Measurements from ENCODE around the gene MINDY4B.

MINDY4B gene

DNA sequence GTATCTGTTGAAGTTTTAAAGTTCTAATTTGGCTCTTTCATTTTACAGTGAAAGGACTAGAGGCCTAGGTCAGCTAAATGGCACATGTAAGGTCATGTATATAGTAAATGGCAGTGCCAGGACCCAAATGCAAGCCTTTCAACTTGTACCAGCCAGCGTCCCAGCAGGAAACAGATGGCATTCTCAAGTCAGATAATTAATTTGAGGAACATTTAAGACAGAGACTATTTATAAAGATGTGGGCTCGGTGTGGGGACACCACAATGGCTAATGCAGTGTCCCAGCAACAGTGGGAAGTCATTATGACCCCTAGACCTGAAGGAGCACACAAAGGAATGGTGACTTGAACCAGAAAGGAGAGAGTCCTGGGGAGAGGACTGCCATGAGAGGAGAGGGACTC lies 6.1 kb downstream of the MINDY4B start:
- H3K36me3 ChIP-seq (ENCODE audit: control insufficient read depth, insufficient read depth, low read length), result no peaks in the 10 kb centered on the region
- TF ChIP-seq, protein P1, sequence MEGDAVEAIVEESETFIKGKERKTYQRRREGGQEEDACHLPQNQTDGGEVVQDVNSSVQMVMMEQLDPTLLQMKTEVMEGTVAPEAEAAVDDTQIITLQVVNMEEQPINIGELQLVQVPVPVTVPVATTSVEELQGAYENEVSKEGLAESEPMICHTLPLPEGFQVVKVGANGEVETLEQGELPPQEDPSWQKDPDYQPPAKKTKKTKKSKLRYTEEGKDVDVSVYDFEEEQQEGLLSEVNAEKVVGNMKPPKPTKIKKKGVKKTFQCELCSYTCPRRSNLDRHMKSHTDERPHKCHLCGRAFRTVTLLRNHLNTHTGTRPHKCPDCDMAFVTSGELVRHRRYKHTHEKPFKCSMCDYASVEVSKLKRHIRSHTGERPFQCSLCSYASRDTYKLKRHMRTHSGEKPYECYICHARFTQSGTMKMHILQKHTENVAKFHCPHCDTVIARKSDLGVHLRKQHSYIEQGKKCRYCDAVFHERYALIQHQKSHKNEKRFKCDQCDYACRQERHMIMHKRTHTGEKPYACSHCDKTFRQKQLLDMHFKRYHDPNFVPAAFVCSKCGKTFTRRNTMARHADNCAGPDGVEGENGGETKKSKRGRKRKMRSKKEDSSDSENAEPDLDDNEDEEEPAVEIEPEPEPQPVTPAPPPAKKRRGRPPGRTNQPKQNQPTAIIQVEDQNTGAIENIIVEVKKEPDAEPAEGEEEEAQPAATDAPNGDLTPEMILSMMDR (IDR thresholded peaks at IDR 0.05; ENCODE audit: insufficient read depth, low read length, poor library complexity, severe bottlenecking), result no peak
- no peak for DNase-seq (ENCODE audit: extremely low read depth, insufficient read length)
- no peak overlapping the region for H3K4me3 ChIP-seq (replicated peaks; ENCODE audit: low read depth, low read length)
- no peaks in the 10 kb centered on the region for H3K27me3 ChIP-seq (replicated peaks; ENCODE audit: control insufficient read depth, insufficient read depth, low read length)

DNA sequence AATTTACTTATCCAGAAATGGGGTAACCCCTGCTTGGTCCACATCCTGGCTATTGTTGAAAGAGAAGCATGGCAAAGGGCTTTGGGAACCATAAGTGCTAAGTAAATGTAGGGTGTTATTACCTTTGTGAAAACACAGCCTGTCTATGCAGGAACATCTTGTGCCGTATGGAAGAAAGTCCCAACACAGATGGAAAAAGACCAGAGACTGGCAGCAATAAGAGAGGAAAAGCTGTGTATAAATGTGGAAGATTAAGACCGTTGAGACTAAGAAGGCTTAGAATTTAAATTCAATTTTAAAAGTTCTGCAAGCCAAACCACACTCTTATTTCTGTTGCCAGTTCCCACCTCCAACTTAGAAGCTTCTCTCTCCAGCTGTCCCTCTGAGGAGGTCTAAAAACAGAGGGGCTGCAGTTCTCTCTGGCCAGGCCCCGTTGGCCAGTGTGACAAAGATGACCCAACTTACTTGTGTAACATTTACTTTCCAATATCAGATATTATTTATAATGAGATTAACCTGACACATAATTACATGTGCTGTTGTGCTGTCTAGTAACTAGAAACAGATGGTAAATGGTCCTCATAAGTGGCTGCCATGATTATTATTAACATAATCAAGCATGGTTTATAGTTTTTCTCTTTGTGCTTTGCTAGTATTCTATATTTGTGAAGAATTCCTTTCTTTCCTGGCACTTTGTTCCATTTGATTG lies 7.0 kb downstream of the MINDY4B start:
- TF ChIP-seq, protein P1 (IDR thresholded peaks at IDR 0.05; ENCODE audit: insufficient read depth, low read length, poor library complexity, severe bottlenecking), result no peak
- H3K27me3 ChIP-seq (replicated peaks; ENCODE audit: control insufficient read depth, insufficient read depth, low read length), result no peaks in the 10 kb centered on the region
- no peak for DNase-seq (ENCODE audit: extremely low read depth, insufficient read length)
- H3K36me3 ChIP-seq (ENCODE audit: control insufficient read depth, insufficient read depth, low read length), result no peaks in the 10 kb centered on the region
- H3K4me3 ChIP-seq (replicated peaks; ENCODE audit: low read depth, low read length), result no peak overlapping the region

DNA sequence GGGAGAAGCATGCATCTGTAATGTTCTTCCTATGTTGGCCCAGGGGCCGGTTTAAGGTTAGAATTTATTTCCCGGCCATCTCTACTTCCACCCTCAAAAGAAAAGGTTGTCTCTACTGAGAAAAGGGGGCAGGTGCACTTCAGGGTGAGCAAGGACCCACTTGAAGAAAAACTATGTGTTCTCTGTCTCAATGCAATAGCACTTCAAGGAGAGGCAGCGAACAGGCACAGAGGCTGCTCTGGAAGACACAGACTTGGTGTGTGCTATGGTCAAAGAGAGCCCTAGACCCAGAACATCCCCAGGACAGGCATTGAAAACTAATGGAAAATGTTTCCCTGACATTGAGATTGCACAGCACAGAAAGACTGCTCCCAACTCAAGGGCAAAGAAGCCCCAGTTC lies 7.6 kb downstream of the MINDY4B start:
- TF ChIP-seq, protein P1 (IDR thresholded peaks at IDR 0.05; ENCODE audit: insufficient read depth, low read length, poor library complexity, severe bottlenecking), result no peak
- Histone ChIP-seq H3K4me3 (replicated peaks; ENCODE audit: low read depth, low read length) (no peak overlapping the region), H3K27me3 (replicated peaks; ENCODE audit: control insufficient read depth, insufficient read depth, low read length) (no peaks in the 10 kb centered on the region), H3K36me3 (ENCODE audit: control insufficient read depth, insufficient read depth, low read length) (no peaks in the 10 kb centered on the region)
- DNase-seq (ENCODE audit: extremely low read depth, insufficient read length), result no peak

DNA sequence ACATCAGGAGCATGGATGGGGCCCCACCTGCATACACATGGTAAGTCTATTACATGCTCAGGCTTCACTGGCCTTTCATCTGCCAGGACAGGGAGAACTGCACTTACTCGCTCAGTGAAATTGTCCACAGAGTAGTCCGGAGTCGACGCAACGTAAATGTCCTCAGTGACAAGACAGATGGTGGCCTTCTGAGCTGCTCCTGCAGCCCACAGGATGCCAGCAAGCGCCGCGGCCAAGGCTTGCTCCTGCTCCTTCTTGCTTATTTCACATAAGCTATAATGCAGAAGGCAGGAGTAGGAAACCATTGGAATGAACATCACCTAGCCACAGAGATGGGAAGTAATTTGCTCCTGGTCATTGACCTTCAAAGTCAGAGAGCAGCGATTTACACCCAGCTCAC lies 14.4 kb downstream of the MINDY4B start:
- Histone ChIP-seq H3K4me3 (replicated peaks; ENCODE audit: low read depth, low read length) (no peak overlapping the region), H3K36me3 (ENCODE audit: control insufficient read depth, insufficient read depth, low read length) (no peaks in the 10 kb centered on the region), H3K27me3 (replicated peaks; ENCODE audit: control insufficient read depth, insufficient read depth, low read length) (no peaks in the 10 kb centered on the region; the same call in 1 of the 2 replicates)
- no peak for DNase-seq (ENCODE audit: extremely low read depth, insufficient read length)
- TF ChIP-seq, protein P1 (IDR thresholded peaks at IDR 0.05; ENCODE audit: insufficient read depth, low read length, poor library complexity, severe bottlenecking), result no peak

DNA sequence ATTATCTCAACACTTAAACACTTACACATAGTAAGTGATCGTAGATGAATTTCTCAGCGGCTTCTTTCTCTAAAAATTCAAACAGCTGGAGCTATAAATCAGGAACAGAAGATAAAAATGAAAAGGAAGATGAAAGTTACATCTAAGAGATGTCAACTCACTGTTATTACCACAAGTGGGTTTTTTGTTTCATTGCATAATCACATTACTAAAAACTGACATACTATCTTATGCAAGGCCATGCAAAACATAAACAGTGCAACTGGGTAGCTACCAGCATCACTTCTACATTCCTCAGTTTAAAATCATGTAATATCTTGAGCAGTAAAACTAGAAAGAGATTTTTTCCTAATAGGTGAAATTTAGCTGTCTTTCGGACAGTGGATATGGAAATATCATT lies 14.9 kb downstream of the MINDY4B start:
- H3K36me3 ChIP-seq (ENCODE audit: control insufficient read depth, insufficient read depth, low read length), result no peaks in the 10 kb centered on the region
- TF ChIP-seq, protein P1 (IDR thresholded peaks at IDR 0.05; ENCODE audit: insufficient read depth, low read length, poor library complexity, severe bottlenecking), result no peak
- no peak for DNase-seq (ENCODE audit: extremely low read depth, insufficient read length)
- H3K4me3 ChIP-seq (replicated peaks; ENCODE audit: low read depth, low read length), result no peak overlapping the region
- no peaks in the 10 kb centered on the region; the same call in 1 of the 2 replicates for H3K27me3 ChIP-seq (replicated peaks; ENCODE audit: control insufficient read depth, insufficient read depth, low read length)

DNA sequence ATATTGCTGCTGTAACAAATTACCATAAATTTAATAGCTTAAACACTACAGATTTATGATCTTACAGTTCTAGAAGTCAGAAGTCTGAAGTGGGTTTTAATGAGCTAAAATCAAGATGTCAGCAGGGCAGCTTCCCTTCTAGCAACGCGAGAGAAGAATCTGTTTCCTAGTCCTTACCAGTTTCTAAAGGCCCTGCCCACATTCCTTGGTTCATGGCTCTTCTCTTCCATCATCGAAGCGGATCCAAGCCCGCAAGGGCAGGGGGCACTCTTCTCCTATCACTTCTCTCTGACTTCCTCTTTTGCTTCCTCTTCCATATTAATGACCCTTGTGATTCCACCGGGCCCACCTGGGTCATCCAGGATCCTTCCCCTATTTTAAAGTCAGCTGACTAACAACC lies 16.1 kb downstream of the MINDY4B start:
- DNase-seq (ENCODE audit: extremely low read depth, insufficient read length), result no peak
- TF ChIP-seq, protein P1 (IDR thresholded peaks at IDR 0.05; ENCODE audit: insufficient read depth, low read length, poor library complexity, severe bottlenecking), result no peak
- no peaks in the 10 kb centered on the region for H3K36me3 ChIP-seq (ENCODE audit: control insufficient read depth, insufficient read depth, low read length)
- H3K4me3 ChIP-seq (replicated peaks; ENCODE audit: low read depth, low read length), result no peak overlapping the region
- peaks cover under 1% of the 10 kb centered on the region for H3K27me3 ChIP-seq (replicated peaks; ENCODE audit: control insufficient read depth, insufficient read depth, low read length)

All from GM06990 (cell line).